ENCODE results near the gene NKX1-2. TPM values are rescaled to one million over a fixed set of nuclear protein-coding genes. Genes with fewer than 3 reads are reported as not detected.

NKX1-2 gene
- total RNA-seq, 1 donor from 2014 or later: 0.77 TPM

DNA sequence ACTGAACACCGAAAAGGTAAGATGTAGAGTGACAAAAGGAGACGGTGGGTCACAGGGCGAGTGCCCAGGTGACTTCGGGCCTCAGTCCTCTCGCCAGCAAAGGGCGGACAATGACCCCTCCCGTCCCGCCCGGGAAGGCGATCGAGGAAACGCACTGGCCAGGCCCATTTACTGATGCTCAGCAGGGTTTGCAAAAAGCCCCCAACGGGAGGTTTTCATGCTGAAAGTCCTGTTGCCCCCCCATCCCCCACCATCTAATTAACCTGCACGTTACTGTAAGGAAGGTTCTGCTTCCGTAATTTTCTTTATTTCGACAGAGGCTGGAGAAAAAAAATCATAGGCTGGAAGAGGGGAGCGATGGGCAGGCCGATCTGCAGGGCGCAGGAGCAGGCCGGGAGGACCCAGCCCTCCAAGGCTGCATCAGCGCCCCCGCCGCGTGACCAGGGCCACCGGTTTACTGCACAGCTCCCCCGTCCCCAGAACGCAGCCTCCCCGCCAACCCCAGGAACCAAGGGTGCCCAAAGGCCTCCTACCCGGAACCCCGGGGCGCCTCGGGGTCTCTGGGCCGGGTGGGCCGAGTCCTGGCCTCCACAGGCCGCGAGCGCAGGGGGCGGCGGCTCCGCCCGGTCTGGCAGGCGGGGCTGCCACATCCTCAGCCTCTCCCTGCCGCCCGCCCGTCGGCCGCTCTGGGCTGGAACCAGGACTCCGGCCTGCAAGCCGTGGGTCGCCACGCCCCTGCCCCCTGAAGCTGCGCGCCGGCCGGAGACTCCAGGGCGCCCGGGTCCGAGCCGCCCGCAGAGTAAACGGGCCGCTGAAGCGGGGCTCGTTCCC is 31.7 kb downstream of the NKX1-2 start:
- Mint-ChIP-seq H3K27ac (ENCODE audit: unreplicated experiment) (no peak overlapping the region), H3K36me3 (ENCODE audit: low read depth, unreplicated experiment) (no peaks in the 10 kb centered on the region), H3K4me3 (ENCODE audit: unreplicated experiment) (peak overlapping the region; percentile 91), H3K4me1 (ENCODE audit: unreplicated experiment) (peaks cover 6% of the 10 kb centered on the region), H3K9me3 (ENCODE audit: unreplicated experiment) (no peaks in the 10 kb centered on the region), H3K27me3 (ENCODE audit: unreplicated experiment) (peaks cover 3% of the 10 kb centered on the region)
- no peak for TF ChIP-seq CTCF (IDR thresholded peaks at IDR 0.05; ENCODE audit: unreplicated experiment)
- DNase-seq (ENCODE audit: low spot score): peak; percentile 65

DNA sequence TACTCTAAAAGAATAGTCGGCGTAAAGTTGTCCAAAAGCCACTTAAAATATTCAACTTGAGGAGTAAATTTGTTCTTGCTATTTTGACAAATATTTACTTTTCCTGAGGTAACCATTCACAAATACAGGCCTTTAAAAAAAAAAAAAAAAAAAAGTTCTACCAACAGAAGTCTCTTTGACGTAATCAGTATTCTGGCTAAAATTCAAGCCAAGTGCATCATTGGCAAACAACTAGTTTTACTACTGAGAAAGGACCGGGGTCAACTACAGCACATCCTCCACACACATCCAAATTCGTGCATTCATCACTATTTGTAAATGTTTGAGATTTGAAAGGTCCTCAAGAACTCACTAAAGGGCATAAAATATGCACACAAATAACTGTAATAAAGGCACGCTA is 33.1 kb downstream of the NKX1-2 start:
- H3K4me3 Mint-ChIP-seq (ENCODE audit: unreplicated experiment): no peak overlapping the region
- H3K9me3 Mint-ChIP-seq (ENCODE audit: unreplicated experiment): no peaks in the 10 kb centered on the region
- no peak for DNase-seq (ENCODE audit: low spot score)

DNA sequence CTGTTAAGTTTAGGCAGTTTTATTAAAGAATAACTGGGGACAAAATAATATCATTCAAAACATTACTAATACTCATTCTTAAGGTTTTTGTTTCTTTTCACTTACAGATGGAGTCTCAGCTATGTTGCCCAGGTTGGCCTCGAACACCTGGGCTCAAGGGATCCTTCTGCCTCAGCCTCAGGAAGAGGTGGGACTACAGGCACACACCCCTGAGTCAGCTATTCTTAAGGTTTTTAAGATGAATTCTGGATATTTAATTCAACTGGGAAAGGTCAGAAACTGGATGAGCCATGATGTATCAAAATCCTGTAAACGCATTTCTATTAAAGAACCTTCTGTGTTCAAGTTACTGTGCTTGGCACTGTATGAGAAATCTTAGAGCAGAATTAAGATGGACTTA is 34.6 kb downstream of the NKX1-2 start:
- Mint-ChIP-seq H3K9me3 (ENCODE audit: unreplicated experiment) (no peaks in the 10 kb centered on the region), H3K4me1 (ENCODE audit: unreplicated experiment) (peaks cover 6% of the 10 kb centered on the region), H3K36me3 (ENCODE audit: low read depth, unreplicated experiment) (no peaks in the 10 kb centered on the region), H3K27me3 (ENCODE audit: unreplicated experiment) (peaks cover 2% of the 10 kb centered on the region), H3K4me3 (ENCODE audit: unreplicated experiment) (no peak overlapping the region), H3K27ac (ENCODE audit: unreplicated experiment) (no peak overlapping the region)
- DNase-seq (ENCODE audit: low spot score): no peak
- no peak for TF ChIP-seq CTCF (IDR thresholded peaks at IDR 0.05; ENCODE audit: unreplicated experiment)

More for the DNA sequence above, 33.1 kb downstream of the NKX1-2 start:
- Mint-ChIP-seq H3K36me3 (ENCODE audit: low read depth, unreplicated experiment) (no peaks in the 10 kb centered on the region), H3K4me1 (ENCODE audit: unreplicated experiment) (peaks cover 6% of the 10 kb centered on the region), H3K27me3 (ENCODE audit: unreplicated experiment) (peaks cover 3% of the 10 kb centered on the region), H3K27ac (ENCODE audit: unreplicated experiment) (no peak overlapping the region)
- no peak for TF ChIP-seq CTCF (IDR thresholded peaks at IDR 0.05; ENCODE audit: unreplicated experiment)

DNA sequence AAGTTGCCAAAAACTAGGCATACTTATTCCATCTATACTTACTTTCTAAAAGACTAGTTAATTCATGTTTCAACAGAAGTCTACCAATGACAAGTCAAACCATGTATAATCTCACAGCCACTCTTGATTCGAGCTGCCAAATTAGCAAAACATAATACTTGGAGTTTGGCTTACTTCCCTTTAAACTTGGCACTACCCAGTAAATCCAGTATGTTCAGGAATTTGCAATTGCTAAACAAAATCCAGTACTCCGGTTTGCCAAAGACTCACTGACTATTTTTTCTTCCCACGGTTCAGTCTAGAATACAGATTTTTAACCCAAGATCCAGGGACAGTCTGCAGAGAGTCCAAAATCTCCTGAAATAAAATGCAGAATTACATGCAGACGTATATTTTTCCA is 35.8 kb downstream of the NKX1-2 start:
- peaks cover 6% of the 10 kb centered on the region for H3K4me1 Mint-ChIP-seq (ENCODE audit: unreplicated experiment)
- no peaks in the 10 kb centered on the region for H3K36me3 Mint-ChIP-seq (ENCODE audit: low read depth, unreplicated experiment)
- no peak overlapping the region for H3K27ac Mint-ChIP-seq (ENCODE audit: unreplicated experiment)
- H3K4me3 Mint-ChIP-seq (ENCODE audit: unreplicated experiment): no peak overlapping the region
- no peak for TF ChIP-seq CTCF (IDR thresholded peaks at IDR 0.05; ENCODE audit: unreplicated experiment)
- DNase-seq (ENCODE audit: low spot score): no peak
- H3K27me3 Mint-ChIP-seq (ENCODE audit: unreplicated experiment): no peaks in the 10 kb centered on the region
- no peaks in the 10 kb centered on the region for H3K9me3 Mint-ChIP-seq (ENCODE audit: unreplicated experiment)

GRCh38 chr10:124409696-124410095 is 40.1 kb downstream of the NKX1-2 start:
- no peaks in the 10 kb centered on the region for H3K27me3 Mint-ChIP-seq (ENCODE audit: unreplicated experiment)
- H3K4me3 Mint-ChIP-seq (ENCODE audit: unreplicated experiment): no peak overlapping the region
- no peak for TF ChIP-seq CTCF (IDR thresholded peaks at IDR 0.05; ENCODE audit: unreplicated experiment)
- no peak overlapping the region for H3K27ac Mint-ChIP-seq (ENCODE audit: unreplicated experiment)
- H3K36me3 Mint-ChIP-seq (ENCODE audit: low read depth, unreplicated experiment): no peaks in the 10 kb centered on the region
- no peaks in the 10 kb centered on the region for H3K9me3 Mint-ChIP-seq (ENCODE audit: unreplicated experiment)
- H3K4me1 Mint-ChIP-seq (ENCODE audit: unreplicated experiment): no peaks in the 10 kb centered on the region
- no peak for DNase-seq (ENCODE audit: low spot score)
